ENCODE results near the gene HDHD2. TPM values are rescaled to one million over a fixed set of nuclear protein-coding genes. Genes with fewer than 3 reads are reported as not detected.

The HDHD2 gene
- total and polyA plus RNA-seq, 2 of the 13 experiments (the other 11 are each of a cell fraction or from before 2014, with no cell fraction given), result 10.2 to 34.7 TPM

DNA sequence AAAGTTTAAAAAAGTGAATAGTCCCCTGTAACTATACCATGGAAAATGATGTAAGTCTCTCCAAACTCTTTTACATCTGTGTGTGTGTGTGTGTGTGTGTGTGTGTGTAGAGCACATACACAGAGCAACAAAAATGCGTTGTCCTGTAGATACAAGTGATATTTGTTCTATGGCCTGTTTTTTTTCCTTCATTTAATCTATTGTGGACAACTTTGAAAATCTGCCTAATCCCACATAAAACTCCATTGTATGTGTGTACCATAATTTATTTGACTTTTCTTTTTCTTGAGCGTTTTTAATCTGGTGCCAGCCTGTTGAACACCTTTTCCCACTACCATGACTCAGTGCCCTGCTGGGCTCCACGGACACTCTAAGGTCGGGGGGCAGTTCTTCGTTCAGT is 62.6 kb downstream of the HDHD2 start (continued):
- TF ChIP-seq, protein P1, sequence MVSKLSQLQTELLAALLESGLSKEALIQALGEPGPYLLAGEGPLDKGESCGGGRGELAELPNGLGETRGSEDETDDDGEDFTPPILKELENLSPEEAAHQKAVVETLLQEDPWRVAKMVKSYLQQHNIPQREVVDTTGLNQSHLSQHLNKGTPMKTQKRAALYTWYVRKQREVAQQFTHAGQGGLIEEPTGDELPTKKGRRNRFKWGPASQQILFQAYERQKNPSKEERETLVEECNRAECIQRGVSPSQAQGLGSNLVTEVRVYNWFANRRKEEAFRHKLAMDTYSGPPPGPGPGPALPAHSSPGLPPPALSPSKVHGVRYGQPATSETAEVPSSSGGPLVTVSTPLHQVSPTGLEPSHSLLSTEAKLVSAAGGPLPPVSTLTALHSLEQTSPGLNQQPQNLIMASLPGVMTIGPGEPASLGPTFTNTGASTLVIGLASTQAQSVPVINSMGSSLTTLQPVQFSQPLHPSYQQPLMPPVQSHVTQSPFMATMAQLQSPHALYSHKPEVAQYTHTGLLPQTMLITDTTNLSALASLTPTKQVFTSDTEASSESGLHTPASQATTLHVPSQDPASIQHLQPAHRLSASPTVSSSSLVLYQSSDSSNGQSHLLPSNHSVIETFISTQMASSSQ (IDR thresholded peaks at IDR 0.05; ENCODE audit: low read depth), result no peak
- TF ChIP-seq, protein P1 (CRISPR knock-in tag; IDR thresholded peaks at IDR 0.05; ENCODE audit: borderline replicate concordance), result no peak
- TF ChIP-seq ZFP36 (IDR thresholded peaks at IDR 0.05; ENCODE audit: borderline replicate concordance, low read depth, low read length, partially characterized antibody), result no peak

DNA sequence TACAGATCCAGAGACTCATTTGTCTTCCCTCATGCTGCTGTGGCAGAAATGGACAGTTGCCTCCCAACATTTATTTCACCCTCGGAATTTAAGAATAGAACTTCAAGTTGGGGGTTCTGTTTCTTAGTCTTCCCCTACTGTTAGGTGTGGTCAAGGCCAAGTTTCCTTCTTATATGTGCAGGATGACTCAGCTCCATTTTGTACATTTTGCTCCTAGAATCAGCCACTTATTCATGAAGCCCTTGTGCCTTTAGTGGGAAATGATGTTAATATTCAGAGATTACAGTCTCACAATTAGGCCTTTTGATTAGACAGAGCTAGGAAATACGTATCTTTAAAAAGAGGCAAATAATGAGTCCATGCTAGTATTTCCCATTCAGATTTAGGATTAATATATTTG is 68.7 kb downstream of the HDHD2 start:
- H3K4me3 ChIP-seq (replicated peaks in 1 of 3; ENCODE audit: insufficient read depth in 1 of 3, low read depth in 2 of 3, low read length in 3 of 3), result no peak overlapping the region
- H3K4me1 ChIP-seq (ENCODE audit: insufficient read depth, low read length), result no peaks in the 10 kb centered on the region
- WGBS (ENCODE audit: low lambda C conversion rate), result 67% methylated on average over 2 of the region's 2 CpGs
- in situ Hi-C loops (cut with HindIII; ENCODE audit: extremely low pct_ligation_motif_present, low pct_unique_long_range_greater_than_20kb) (no loop called here), intact Hi-C loops (cut with micrococcal nuclease; ENCODE audit: unreplicated experiment) (no loop called here)
- H3K27ac ChIP-seq (ENCODE audit: extremely low read length, insufficient read depth, low read length), result no peak overlapping the region
- H4K20me1 ChIP-seq (ENCODE audit: insufficient read depth, low read length), result no peaks in the 10 kb centered on the region
- no peak overlapping the region for H2AFZ ChIP-seq (ENCODE audit: low read length)
- DNase-seq (ENCODE audit: low spot score) (no peak), ATAC-seq (no peak), FAIRE-seq (no peak)
- no peaks in the 10 kb centered on the region for H3K9me3 ChIP-seq (ENCODE audit: low read length)
- no TSS peak for BruUV-seq (replicated peaks)
- no peak overlapping the region for H3K9ac ChIP-seq (ENCODE audit: insufficient read depth, low read depth, low read length)
- ChIA-PET CTCF (ENCODE audit: low intra/inter-chr PET ratio, low total read pairs) (no interaction called here), POLR2A (no interaction called here)
- H3K79me2 ChIP-seq (ENCODE audit: insufficient read depth, low read length), result no peaks in the 10 kb centered on the region
- no peak overlapping the region for H3K4me2 ChIP-seq (ENCODE audit: low read depth, low read length)
- H3K36me3 ChIP-seq (replicated peaks in 1 of 2; ENCODE audit: control insufficient read depth in 1 of 2, insufficient read depth in 2 of 2, low read length in 2 of 2), result no peaks in the 10 kb centered on the region
- H3K27me3 ChIP-seq (ENCODE audit: control insufficient read depth in 1 of 2, insufficient read depth in 2 of 2, low read length in 2 of 2), result no peaks in the 10 kb centered on the region
- no peak for TF ChIP-seq ATAD3A (CRISPR knock-in tag; IDR thresholded peaks at IDR 0.05)
- no peak for TF ChIP-seq ZNF546 (CRISPR knock-in tag; conservative IDR thresholded peaks at IDR 0.05)
- TF ChIP-seq, protein P2, sequence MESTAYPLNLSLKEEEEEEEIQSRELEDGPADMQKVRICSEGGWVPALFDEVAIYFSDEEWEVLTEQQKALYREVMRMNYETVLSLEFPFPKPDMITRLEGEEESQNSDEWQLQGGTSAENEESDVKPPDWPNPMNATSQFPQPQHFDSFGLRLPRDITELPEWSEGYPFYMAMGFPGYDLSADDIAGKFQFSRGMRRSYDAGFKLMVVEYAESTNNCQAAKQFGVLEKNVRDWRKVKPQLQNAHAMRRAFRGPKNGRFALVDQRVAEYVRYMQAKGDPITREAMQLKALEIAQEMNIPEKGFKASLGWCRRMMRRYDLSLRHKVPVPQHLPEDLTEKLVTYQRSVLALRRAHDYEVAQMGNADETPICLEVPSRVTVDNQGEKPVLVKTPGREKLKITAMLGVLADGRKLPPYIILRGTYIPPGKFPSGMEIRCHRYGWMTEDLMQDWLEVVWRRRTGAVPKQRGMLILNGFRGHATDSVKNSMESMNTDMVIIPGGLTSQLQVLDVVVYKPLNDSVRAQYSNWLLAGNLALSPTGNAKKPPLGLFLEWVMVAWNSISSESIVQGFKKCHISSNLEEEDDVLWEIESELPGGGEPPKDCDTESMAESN (CRISPR knock-in tag; conservative IDR thresholded peaks at IDR 0.05), result no peak
- no peak for TF ChIP-seq ZNF121 (CRISPR knock-in tag; IDR thresholded peaks at IDR 0.05)
- TF ChIP-seq POLR2AphosphoS5 (IDR thresholded peaks at IDR 0.05; ENCODE audit: low read depth, low read length), result no peak
- TF ChIP-seq, protein P3, sequence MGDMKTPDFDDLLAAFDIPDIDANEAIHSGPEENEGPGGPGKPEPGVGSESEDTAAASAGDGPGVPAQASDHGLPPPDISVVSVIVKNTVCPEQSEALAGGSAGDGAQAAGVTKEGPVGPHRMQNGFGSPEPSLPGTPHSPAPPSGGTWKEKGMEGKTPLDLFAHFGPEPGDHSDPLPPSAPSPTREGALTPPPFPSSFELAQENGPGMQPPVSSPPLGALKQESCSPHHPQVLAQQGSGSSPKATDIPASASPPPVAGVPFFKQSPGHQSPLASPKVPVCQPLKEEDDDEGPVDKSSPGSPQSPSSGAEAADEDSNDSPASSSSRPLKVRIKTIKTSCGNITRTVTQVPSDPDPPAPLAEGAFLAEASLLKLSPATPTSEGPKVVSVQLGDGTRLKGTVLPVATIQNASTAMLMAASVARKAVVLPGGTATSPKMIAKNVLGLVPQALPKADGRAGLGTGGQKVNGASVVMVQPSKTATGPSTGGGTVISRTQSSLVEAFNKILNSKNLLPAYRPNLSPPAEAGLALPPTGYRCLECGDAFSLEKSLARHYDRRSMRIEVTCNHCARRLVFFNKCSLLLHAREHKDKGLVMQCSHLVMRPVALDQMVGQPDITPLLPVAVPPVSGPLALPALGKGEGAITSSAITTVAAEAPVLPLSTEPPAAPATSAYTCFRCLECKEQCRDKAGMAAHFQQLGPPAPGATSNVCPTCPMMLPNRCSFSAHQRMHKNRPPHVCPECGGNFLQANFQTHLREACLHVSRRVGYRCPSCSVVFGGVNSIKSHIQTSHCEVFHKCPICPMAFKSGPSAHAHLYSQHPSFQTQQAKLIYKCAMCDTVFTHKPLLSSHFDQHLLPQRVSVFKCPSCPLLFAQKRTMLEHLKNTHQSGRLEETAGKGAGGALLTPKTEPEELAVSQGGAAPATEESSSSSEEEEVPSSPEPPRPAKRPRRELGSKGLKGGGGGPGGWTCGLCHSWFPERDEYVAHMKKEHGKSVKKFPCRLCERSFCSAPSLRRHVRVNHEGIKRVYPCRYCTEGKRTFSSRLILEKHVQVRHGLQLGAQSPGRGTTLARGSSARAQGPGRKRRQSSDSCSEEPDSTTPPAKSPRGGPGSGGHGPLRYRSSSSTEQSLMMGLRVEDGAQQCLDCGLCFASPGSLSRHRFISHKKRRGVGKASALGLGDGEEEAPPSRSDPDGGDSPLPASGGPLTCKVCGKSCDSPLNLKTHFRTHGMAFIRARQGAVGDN (CRISPR knock-in tag; IDR thresholded peaks at IDR 0.05), result no peak
- TF ChIP-seq, protein P4, sequence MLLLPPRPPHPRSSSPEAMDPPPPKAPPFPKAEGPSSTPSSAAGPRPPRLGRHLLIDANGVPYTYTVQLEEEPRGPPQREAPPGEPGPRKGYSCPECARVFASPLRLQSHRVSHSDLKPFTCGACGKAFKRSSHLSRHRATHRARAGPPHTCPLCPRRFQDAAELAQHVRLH (CRISPR knock-in tag; IDR thresholded peaks at IDR 0.05; ENCODE audit: borderline replicate concordance, low read depth), result no peak
- no peak for TF ChIP-seq LCORL (IDR thresholded peaks at IDR 0.05)
- TF ChIP-seq LCORL (CRISPR knock-in tag; IDR thresholded peaks at IDR 0.05), result no peak
- no peak for TF ChIP-seq ZNF263 (CRISPR knock-in tag; IDR thresholded peaks at IDR 0.05)
- no peak for TF ChIP-seq ZZZ3 (CRISPR knock-in tag; IDR thresholded peaks at IDR 0.05; ENCODE audit: borderline replicate concordance)
- no peak for TF ChIP-seq ZSCAN9 (CRISPR knock-in tag; IDR thresholded peaks at IDR 0.05; ENCODE audit: borderline replicate concordance)
